NCI-H2171 (cell line): Measurements from ENCODE around the gene ABCE1.
"Not testable (repeated sequence)": the region's sequence is repeated elsewhere in the genome, so short reads cannot be mapped to it uniquely, and the experiment has no call there.

ENCODE experiments used
- DNase-seq: peaks from one replicate; lab custom pipeline; 2025; lab: John Stamatoyannopoulos, UW

Gene ABCE1

GRCh38 chr4:145102619-145103018 is 4.5 kb downstream of the ABCE1 start:
- DNase-seq: no peak

DNA sequence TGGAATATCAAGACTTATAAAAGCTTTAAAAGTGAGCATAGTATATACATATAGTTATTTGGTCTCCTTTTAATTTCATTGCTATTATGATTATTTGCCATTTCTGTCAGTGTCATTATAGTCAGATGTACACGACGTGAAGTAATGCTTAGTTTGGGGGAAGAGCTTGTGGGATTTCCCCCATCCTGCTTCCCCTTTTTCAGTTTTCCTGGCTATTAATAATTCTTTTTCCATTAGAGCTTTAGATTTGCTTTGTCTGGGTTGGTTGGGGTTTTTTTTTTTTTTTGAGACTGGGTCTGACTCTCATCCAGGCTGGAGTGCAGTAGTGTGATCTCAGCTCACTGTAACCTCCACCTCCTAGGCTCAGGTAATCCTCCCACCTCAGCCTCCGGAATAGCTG is 5.4 kb downstream of the ABCE1 start:
- DNase-seq: no peak

GRCh38 chr4:145107126-145107525 is 9.0 kb downstream of the ABCE1 start:
- DNase-seq: no peak

DNA sequence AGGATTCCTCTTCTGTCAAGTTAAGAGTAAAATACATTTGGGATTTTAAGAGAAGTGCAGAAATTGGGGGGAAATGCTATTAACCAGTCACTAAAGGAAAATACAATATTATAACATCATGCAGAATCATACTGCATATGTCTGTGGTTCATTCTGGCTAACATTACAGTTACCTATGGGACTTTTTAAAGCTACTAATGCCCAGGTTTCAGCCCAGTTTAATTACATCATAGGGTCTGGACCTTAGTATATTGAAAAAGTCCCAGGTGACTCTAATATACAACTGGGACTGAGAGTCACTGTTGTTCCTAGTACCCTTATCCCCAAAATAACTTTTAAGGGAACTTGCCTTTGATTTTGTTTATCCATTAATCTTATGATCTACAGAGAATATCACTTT is 10.0 kb downstream of the ABCE1 start:
- no peak for DNase-seq

DNA sequence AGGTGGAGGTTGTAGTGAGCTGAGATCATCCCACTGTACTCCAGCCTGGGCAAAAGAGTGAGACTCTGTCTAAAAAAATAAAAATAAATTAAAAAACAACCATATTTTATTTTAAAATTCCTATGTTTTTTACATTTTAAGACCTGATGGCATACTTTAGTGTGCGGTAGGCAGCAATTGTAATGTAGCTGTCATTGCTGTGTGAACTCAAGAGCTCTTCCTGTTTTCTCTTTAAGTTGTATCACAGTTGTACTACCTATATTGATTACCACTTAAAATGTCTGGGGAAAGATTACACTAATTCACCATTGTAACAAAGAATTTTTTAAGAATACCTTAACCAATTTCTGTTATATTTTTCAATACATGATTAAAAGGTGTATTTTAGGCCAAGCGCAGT is 27.3 kb downstream of the ABCE1 start:
- no peak for DNase-seq

- DNase-seq: no peak
These were observed 32.0 kb downstream of the ABCE1 start for GRCh38 chr4:145130130-145130529.

GRCh38 chr4:145130788-145131399 is 32.8 kb downstream of the ABCE1 start:
- no peak for DNase-seq

DNA sequence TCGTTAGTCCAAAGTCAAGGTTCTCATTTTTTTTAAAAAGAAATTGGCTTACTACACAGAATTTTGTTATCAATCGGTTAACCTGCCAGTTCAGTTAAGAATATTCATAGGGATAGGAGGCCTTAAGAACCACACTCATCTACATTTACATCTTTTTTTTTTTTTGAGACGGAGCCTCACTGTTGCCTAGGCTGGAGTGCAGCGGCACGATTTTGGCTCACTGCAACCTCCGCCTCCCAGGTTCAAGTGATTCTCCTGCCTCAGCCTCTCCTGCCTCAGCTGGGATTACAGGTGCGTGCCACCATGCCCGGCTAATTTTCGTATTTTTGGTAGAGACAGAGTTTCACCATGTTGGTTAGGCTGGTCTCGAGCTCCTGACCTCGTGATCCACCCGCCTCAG is 33.7 kb downstream of the ABCE1 start:
- no peak for DNase-seq

- DNase-seq: no peak
These were observed 34.5 kb downstream of the ABCE1 start for GRCh38 chr4:145132511-145133098.

DNA sequence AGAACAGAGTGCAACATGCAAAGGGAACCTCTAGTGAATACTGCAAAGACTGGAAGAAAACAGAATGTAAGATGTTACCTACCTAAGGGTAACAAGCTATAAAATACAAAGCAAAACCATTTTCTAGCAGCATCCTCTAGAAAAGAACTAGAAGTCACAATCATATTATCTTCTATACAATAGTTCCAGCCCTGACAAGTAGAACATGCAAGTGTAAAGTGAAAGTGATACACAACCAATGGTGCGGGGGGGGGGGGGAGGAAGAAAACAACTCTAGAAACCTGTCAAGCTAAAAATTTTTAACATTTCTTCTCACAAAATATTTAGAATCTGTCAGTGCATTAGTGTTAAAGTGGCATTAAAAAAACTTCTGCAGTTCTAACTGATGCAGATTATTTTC is 38.1 kb downstream of the ABCE1 start:
- not testable (repeated sequence) for DNase-seq

DNA sequence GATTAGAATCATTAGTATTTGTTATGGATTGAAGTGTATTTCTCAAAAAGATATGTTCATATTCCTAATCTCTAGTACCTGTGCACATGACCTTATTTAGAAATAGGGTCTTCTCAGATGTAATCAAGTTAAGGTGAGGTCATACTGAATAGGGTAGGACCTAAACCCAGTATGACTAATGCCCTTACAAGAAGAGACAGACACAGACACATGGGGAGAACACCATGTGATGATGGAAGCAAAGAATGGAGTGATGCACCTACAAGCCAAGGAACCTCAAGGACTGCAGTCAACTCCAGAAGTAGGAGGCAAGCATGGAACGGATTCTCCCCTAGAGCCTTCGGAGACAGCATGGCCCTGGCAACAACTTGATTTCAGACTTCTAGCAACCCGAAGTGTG is 50.9 kb downstream of the ABCE1 start:
- DNase-seq: no peak

GRCh38 chr4:145153181-145153903 is 55.2 kb downstream of the ABCE1 start:
- DNase-seq: no peak

DNA sequence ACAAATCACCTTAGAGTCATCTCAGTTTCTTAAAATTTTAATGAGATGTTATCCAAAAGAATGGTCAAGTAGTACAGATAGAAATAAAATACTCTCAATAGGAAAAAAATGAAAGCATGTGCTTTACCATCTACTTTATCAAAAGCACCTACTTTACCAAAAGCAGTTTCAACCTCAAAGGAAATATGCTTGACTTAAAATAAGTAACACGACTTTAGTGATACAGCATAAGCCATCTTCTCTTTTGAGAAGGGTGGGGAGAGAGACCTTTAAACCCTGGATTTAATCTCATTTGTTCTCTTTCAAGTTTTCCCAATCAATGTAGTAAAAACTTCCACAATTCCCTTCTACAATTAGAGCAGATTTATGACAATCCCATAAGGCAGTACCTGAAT is 55.8 kb downstream of the ABCE1 start:
- no peak for DNase-seq

DNA sequence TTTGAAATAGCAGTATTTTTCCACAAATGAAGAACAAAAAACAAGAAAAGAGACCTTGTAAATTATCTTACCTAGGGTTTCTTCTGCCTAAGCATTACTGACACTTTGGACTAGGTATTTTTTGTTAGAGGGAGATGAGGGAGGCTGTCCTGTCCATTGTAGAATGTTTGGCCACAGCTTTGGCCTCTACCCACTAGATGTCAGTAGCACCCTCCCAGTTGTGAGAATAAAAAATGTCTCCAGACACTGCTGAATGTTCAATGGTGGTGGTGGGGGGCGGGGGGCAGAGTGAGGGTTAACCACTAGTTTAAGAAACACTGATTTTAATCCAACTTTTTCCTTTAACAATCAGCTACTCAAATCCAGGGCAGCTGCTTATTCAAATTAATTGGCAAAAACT is 56.5 kb downstream of the ABCE1 start:
- no peak for DNase-seq

GRCh38 chr4:145155268-145155870 is 57.3 kb downstream of the ABCE1 start:
- no peak for DNase-seq

DNA sequence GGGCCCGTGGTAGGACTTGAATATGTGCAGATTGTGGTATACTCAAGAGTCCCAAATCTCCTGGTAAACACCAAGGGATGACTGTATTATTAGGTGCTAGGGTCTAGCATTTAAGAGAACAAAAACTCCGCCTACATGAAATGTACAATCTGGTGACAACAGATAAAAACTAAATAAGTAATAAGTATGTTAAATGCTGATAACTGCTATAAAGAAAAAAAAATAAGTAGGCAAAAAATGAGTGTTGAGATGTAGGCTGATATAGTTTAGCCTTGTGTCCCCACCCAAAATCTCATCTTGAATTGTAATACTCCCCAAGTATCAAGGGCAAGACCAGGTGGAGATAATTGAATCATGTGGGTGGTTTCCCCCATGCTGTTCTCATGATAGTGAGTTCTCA is 58.9 kb downstream of the ABCE1 start:
- DNase-seq: no peak

DNA sequence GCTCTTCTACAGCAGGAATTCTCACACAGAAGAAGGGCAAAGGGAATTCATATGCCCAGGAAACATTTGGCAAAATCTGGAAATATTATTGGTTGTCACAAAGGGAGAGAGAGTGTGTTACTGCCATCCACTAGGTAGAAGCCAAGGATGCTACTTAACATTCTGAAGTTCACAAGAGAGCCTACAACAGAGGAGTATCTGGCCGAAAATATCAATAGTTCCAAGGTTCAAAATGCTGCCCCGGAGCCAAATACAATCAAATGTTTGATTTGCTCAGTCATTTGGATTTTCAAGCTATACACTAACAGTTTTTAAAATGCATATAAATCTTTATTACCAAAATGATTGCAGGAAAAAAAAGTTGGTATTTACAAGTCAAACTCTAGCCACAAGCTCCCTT is 63.4 kb downstream of the ABCE1 start:
- no peak for DNase-seq

- no peak for DNase-seq
These were observed 69.8 kb downstream of the ABCE1 start for GRCh38 chr4:145167887-145168286.

- DNase-seq: no peak
These were observed 70.6 kb downstream of the ABCE1 start for GRCh38 chr4:145168581-145169187.

- no peak for DNase-seq
These were observed 72.1 kb downstream of the ABCE1 start for GRCh38 chr4:145170223-145170622.

DNA sequence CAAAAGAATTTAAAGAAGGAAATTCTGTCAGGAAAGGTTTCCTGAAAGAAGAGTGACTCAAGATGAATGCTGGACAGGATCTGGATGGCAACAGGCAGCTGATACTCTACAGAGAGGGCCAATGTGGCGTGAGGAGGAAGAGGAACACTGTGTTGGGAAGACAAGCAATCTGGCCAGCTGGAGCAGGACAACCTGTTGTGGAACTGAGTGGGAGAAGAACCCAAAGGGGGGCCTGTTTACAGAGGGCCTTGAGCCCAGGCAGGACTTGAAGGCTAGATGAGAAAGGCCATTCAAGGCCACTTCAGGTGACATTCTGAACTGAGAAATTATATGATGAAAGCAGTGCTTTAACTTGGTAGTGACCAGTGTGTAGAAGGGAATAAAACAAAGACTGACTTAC is 73.8 kb downstream of the ABCE1 start:
- DNase-seq: no peak

GRCh38 chr4:145176641-145177432 is 78.7 kb downstream of the ABCE1 start:
- DNase-seq: no peak
